Mesenchymal stem cell (in vitro differentiated cells and primary cell): ENCODE results near the gene SRP14.
A peak's percentile ranks its signal among the peaks of the same experiment; 100 is the strongest.

Experiments used
- DNase-seq: peaks from one replicate; pipeline ENCODE4 v3.0.0-alpha.2; 2013
- H2AFZ ChIP-seq: one replicate; pipeline ENCODE4 v1.6.1; 2013; ENCODE audit warnings: low read depth, mild to moderate bottlenecking, control low read depth, inconsistent platforms, low read length, moderate library complexity
- H2AK5ac ChIP-seq: 2 replicates; pipeline ENCODE4 v1.6.1; 2013; ENCODE audit warnings: low read length, moderate library complexity, mild to moderate bottlenecking, inconsistent platforms; ENCODE audit not compliant: severe bottlenecking
- H2BK120ac ChIP-seq: one replicate; pipeline ENCODE4 v1.6.1; 2013; ENCODE audit warnings: low read depth, mild to moderate bottlenecking, inconsistent platforms, low read length, moderate library complexity
- H2BK12ac ChIP-seq, 2 experiments: one replicate each; pipeline ENCODE4 v1.6.1; 2013; ENCODE audit warnings: inconsistent platforms in 2 of 2, low read length in 2 of 2, mild to moderate bottlenecking in 2 of 2, moderate library complexity in 2 of 2, control low read depth in 1 of 2
- H2BK15ac ChIP-seq: one replicate; pipeline ENCODE4 v1.6.1; 2013; ENCODE audit warnings: mild to moderate bottlenecking, low read depth, inconsistent platforms; ENCODE audit not compliant: poor library complexity, severe bottlenecking
- H2BK5ac ChIP-seq: 2 replicates; pipeline ENCODE4 v1.6.1; 2013; ENCODE audit warnings: low read depth, mild to moderate bottlenecking, low read length, control low read depth, inconsistent platforms; ENCODE audit not compliant: poor library complexity, severe bottlenecking
- H3K14ac ChIP-seq, 2 experiments: one replicate each; pipeline ENCODE4 v1.6.1; 2013; ENCODE audit warnings: inconsistent platforms in 2 of 2, low read length in 2 of 2, control low read depth in 1 of 2, mild to moderate bottlenecking in 1 of 2, moderate library complexity in 1 of 2
- H3K18ac ChIP-seq, 2 experiments: one replicate each; pipeline ENCODE4 v1.6.1; 2013; ENCODE audit warnings: inconsistent platforms in 2 of 2, low read length in 2 of 2, control low read depth in 1 of 2, low read depth in 1 of 2, mild to moderate bottlenecking in 1 of 2
- H3K23ac ChIP-seq, 2 experiments: one replicate each; pipeline ENCODE4 v1.6.1; 2013; ENCODE audit warnings: inconsistent platforms in 2 of 2, low read length in 2 of 2, mild to moderate bottlenecking in 2 of 2, moderate library complexity in 2 of 2, control low read depth in 1 of 2
- H3K27ac ChIP-seq: 2 replicates; pipeline ENCODE4 v1.5.1; 2013; ENCODE audit warnings: mild to moderate bottlenecking, moderate library complexity, low read length, control low read depth, inconsistent platforms; ENCODE audit not compliant: poor library complexity, severe bottlenecking
- H3K27me3 ChIP-seq, 2 experiments: 2 replicates each; pipeline versions ENCODE4 v1.6.1 to v1.7.0; 2013; ENCODE audit warnings: low read length in 2 of 2, mild to moderate bottlenecking in 2 of 2, moderate library complexity in 2 of 2, control low read depth in 1 of 2, inconsistent platforms in 1 of 2; ENCODE audit not compliant: control insufficient read depth in 1 of 2, insufficient read depth in 1 of 2
- H3K36me3 ChIP-seq, 2 experiments: 2 replicates each; pipeline versions ENCODE4 v1.6.1 to v1.7.0; 2013; ENCODE audit warnings: low read length in 2 of 2, control low read depth in 1 of 2, inconsistent platforms in 1 of 2, low read depth in 1 of 2, mild to moderate bottlenecking in 1 of 2; ENCODE audit not compliant: insufficient read depth in 2 of 2, control insufficient read depth in 1 of 2
- H3K4ac ChIP-seq, 2 experiments: one replicate each; pipeline ENCODE4 v1.6.1; 2013; ENCODE audit warnings: inconsistent platforms in 2 of 2, low read length in 2 of 2, mild to moderate bottlenecking in 2 of 2, moderate library complexity in 2 of 2, control low read depth in 1 of 2, low read depth in 1 of 2
- H3K4me1 ChIP-seq: 2 replicates; pipeline ENCODE4 v1.6.1; 2013; ENCODE audit warnings: low read depth, low read length, control low read depth; ENCODE audit not compliant: control insufficient read depth, insufficient read depth
- H3K4me2 ChIP-seq: 2 replicates; pipeline ENCODE4 v1.6.1; 2013; ENCODE audit warnings: low read length, mild to moderate bottlenecking, inconsistent platforms; ENCODE audit not compliant: poor library complexity, severe bottlenecking
- H3K4me3 ChIP-seq, 2 experiments: 2 replicates each; pipeline versions ENCODE4 v1.5.1 to v1.7.0; 2013; ENCODE audit warnings: low read length in 2 of 2, mild to moderate bottlenecking in 2 of 2, control low read depth in 1 of 2, low read depth in 1 of 2; ENCODE audit not compliant: insufficient read depth in 1 of 2
- H3K79me1 ChIP-seq: replicated peaks from 2 replicates; pipeline ENCODE4 v1.6.1; 2013; ENCODE audit warnings: mild to moderate bottlenecking, control low read depth, low read length, inconsistent platforms; ENCODE audit not compliant: poor library complexity, severe bottlenecking
- H3K9ac ChIP-seq: 2 replicates; pipeline ENCODE4 v1.7.0; 2013; ENCODE audit warnings: mild to moderate bottlenecking, low read length, moderate library complexity
- H3K9me3 ChIP-seq: 2 replicates; pipeline ENCODE4 v1.7.0; 2013; ENCODE audit warnings: mild to moderate bottlenecking, low read length; ENCODE audit not compliant: control insufficient read depth
- H4K8ac ChIP-seq: one replicate; pipeline ENCODE4 v1.6.1; 2013; ENCODE audit warnings: inconsistent platforms, mild to moderate bottlenecking, low read length, moderate library complexity
- H4K91ac ChIP-seq: one replicate; pipeline ENCODE4 v1.6.1; 2013; ENCODE audit warnings: mild to moderate bottlenecking, low read length, inconsistent platforms
- WGBS: methylation state at CpG from one replicate; pipeline ENCODE4 v1.1.7; 2013; ENCODE audit warnings: mixed read lengths; 5-methylcytosine and 5-hydroxymethylcytosine counted together

The SRP14 gene

GRCh38 chr15:40055576-40056293 is 16.8 kb upstream of the SRP14 start:
- Histone ChIP-seq H3K18ac (peak overlapping the region; percentile 12 to 91), H3K9ac (peak overlapping the region; percentile 32), H3K4ac (peak overlapping the region; percentile 19 to 82), H3K27me3 (no peaks in the 10 kb centered on the region), H3K4me3 (no peak overlapping the region), H4K91ac (peak overlapping the region; percentile 56), H2BK5ac (peak overlapping the region; percentile 11), H3K27ac (peak overlapping the region; percentile 71), H2AFZ (no peak overlapping the region), H3K9me3 (no peaks in the 10 kb centered on the region), H2BK120ac (peak overlapping the region; percentile 8), H2BK15ac (peak overlapping the region; percentile 29), H3K23ac (peak overlapping the region in 1 of 2 experiments; percentile 42), H2BK12ac (peak overlapping the region; percentile 92 to 96), H3K4me1 (peaks cover 45% of the 10 kb centered on the region), H2AK5ac (peak overlapping the region; percentile 51), H3K4me2 (no peak overlapping the region), H3K79me1 (no peaks in the 10 kb centered on the region), H4K8ac (peak overlapping the region; percentile 5), H3K36me3 (peaks cover 0 to under 1% of the 10 kb centered on the region in 2 experiments), H3K14ac (peak overlapping the region in 1 of 2 experiments; percentile 76)
- WGBS, result 93% methylated on average over 12 of the region's 14 CpGs
- no peak for DNase-seq

- Histone ChIP-seq H3K4me2 (no peak overlapping the region), H4K91ac (peak overlapping the region; percentile 34), H2AK5ac (peak overlapping the region; percentile 51), H3K4me1 (peaks cover 52% of the 10 kb centered on the region), H3K27me3 (no peaks in the 10 kb centered on the region), H3K4me3 (no peak overlapping the region), H3K9ac (peak overlapping the region; percentile 32), H3K4ac (peak overlapping the region; percentile 29 to 82), H3K79me1 (no peaks in the 10 kb centered on the region), H3K36me3 (peaks cover 0 to 5% of the 10 kb centered on the region in 2 experiments), H2BK5ac (peak overlapping the region; percentile 82), H3K23ac (peak overlapping the region in 1 of 2 experiments; percentile 42), H2BK15ac (peak overlapping the region; percentile 68), H3K14ac (peak overlapping the region in 1 of 2 experiments; percentile 24), H2BK12ac (peak overlapping the region; percentile 92 to 96), H3K18ac (peak overlapping the region; percentile 12 to 91), H4K8ac (peak overlapping the region; percentile 7), H3K27ac (peak overlapping the region; percentile 71), H3K9me3 (no peaks in the 10 kb centered on the region), H2BK120ac (peak overlapping the region; percentile 8), H2AFZ (no peak overlapping the region)
- WGBS, result 36% methylated on average over 6 of the region's 6 CpGs
- peak; percentile 77 for DNase-seq
Observed at GRCh38 chr15:40054855-40055575, 16.0 kb upstream of the SRP14 start.

GRCh38 chr15:40054605-40054854 is 15.5 kb upstream of the SRP14 start:
- H2BK5ac ChIP-seq, result peak overlapping the region; percentile 66
- no peak overlapping the region for H3K4me3 ChIP-seq
- H4K91ac ChIP-seq, result no peak overlapping the region
- H2BK15ac ChIP-seq, result peak overlapping the region; percentile 68
- 67% methylated on average over 1 of the region's 3 CpGs for WGBS
- H3K9ac ChIP-seq, result no peak overlapping the region
- H3K4me2 ChIP-seq, result no peak overlapping the region
- DNase-seq, result no peak
- H2AFZ ChIP-seq, result no peak overlapping the region
- H3K27me3 ChIP-seq, result no peaks in the 10 kb centered on the region
- no peaks in the 10 kb centered on the region for H3K79me1 ChIP-seq
- peak overlapping the region in 1 of 2 experiments; percentile 91 for H3K18ac ChIP-seq
- H3K4me1 ChIP-seq, result peaks cover 55% of the 10 kb centered on the region
- H2BK12ac ChIP-seq, result peak overlapping the region in 1 of 2 experiments; percentile 21
- peak overlapping the region; percentile 42 for H2AK5ac ChIP-seq
- no peak overlapping the region for H2BK120ac ChIP-seq
- H3K23ac ChIP-seq, result no peak overlapping the region
- no peak overlapping the region for H3K14ac ChIP-seq
- no peak overlapping the region for H3K4ac ChIP-seq
- no peaks in the 10 kb centered on the region for H3K9me3 ChIP-seq
- peaks cover 0 to 5% of the 10 kb centered on the region in 2 experiments for H3K36me3 ChIP-seq
- H4K8ac ChIP-seq, result peak overlapping the region; percentile 7
- H3K27ac ChIP-seq, result peak overlapping the region; percentile 49
